Heart left ventricle (tissue), 16 donors: ENCODE results near the gene BRINP1. TPM values are rescaled to one million over a fixed set of nuclear protein-coding genes. Genes with fewer than 3 reads are reported as not detected.

Experiments used
- ATAC-seq, 4 donors: fragments of 200-7000 bp; cut with Tn5 transposase; one replicate each; pipeline ENCODE4 v1.9.1; 2020 to 2022; ENCODE audit warnings: moderate library complexity in 4 of 4, mild to moderate bottlenecking in 3 of 4, moderate number of reproducible peaks in 1 of 4
- DNase-seq, 5 donors: peaks; one replicate each; pipeline ENCODE4 v3.0.0-alpha.2; 2020
- H3K27ac ChIP-seq, 12 donors: fragments of 200-600 bp; sonication (generic) in 4 of 12; one replicate each; pipeline versions ENCODE4 v1.5.0 to v1.8.0; 2016 to 2022; ENCODE audit warnings: mild to moderate bottlenecking in 2 of 12
- H3K27me3 ChIP-seq, 9 donors: fragments of 200-600 bp; sonication (generic) in 2 of 9; one replicate each; pipeline versions ENCODE4 v1.5.1 to v1.8.0; 2016 to 2022; ENCODE audit warnings: mild to moderate bottlenecking in 3 of 9
- H3K36me3 ChIP-seq, 9 donors: fragments of 200-600 bp; sonication (generic) in 2 of 9; one replicate each; pipeline versions ENCODE4 v1.5.0 to v1.8.0; 2018 to 2022; ENCODE audit warnings: mild to moderate bottlenecking in 2 of 9
- H3K4me1 ChIP-seq, 12 donors: fragments of 200-600 bp; sonication (generic) in 4 of 12; one replicate each; pipeline versions ENCODE4 v1.5.0 to v1.8.0; 2016 to 2022; ENCODE audit warnings: mild to moderate bottlenecking in 3 of 12
- H3K4me3 ChIP-seq, 12 donors: fragments of 200-600 bp; sonication (generic) in 4 of 12; one replicate each; pipeline versions ENCODE4 v1.5.0 to v1.8.0; 2017 to 2022; ENCODE audit warnings: mild to moderate bottlenecking in 9 of 12, moderate library complexity in 4 of 12
- H3K9me3 ChIP-seq, 12 donors: fragments of 200-600 bp; sonication (generic) in 4 of 12; one replicate each; pipeline versions ENCODE4 v1.5.0 to v1.8.0; 2016 to 2022; ENCODE audit warnings: mild to moderate bottlenecking in 1 of 12
- CTCF ChIP-seq, 12 donors: fragments of 200-600 bp; sonication (generic) in 4 of 12; IDR thresholded peaks; one replicate each; pipeline versions ENCODE4 v1.5.0 to v1.8.0; 2018 to 2022; ENCODE audit warnings: antibody characterized with exemption in 12 of 12, mild to moderate bottlenecking in 5 of 12
- POLR2A ChIP-seq, 2 donors: fragments of 450-650 bp; IDR thresholded peaks; one replicate each; pipeline ENCODE4 v1.6.1; 2017; ENCODE audit warnings: antibody characterized with exemption in 2 of 2, mild to moderate bottlenecking in 2 of 2, moderate library complexity in 2 of 2
- WGBS, 4 donors: extraction: QIAGEN DNeasy Blood & Tissue Kit in 2 of 4; methylation state at CpG; one replicate each; pipeline versions ENCODE4 v1.1.5 to v1.1.7; 2013 to 2018; 5-methylcytosine and 5-hydroxymethylcytosine counted together
- intact Hi-C, 10 donors: fragments of 100-400 bp; cut with DNase I; formaldehyde crosslinking; loops; one replicate each; pipeline versions ENCODE4 v1.11.1 to v1.14.2; 2022
- polyA plus RNA-seq, 2 donors: library from polyadenylated mRNA; stranded (reverse); fragments of 200-250 nt; gene quantifications; one replicate each; pipeline ENCODE4 v1.2.3, GENCODE V29; 2013
- total RNA-seq, 9 donors: library from RNA; depleted of rRNA in 2 of 9; stranded (reverse); fragments of >200 nt in 2 of 9; fragmentation: NEBNext Ultra II Directional in 3 of 9; extraction: Animal tissue kit (Norgen Biotek cat#: 25700) in 3 of 9; gene quantifications; one replicate each; pipeline versions ENCODE4 v1.1.0 to v1.2.4, GENCODE V29; 2016 to 2023
- donor health status: ischemic (EF 13 %, LVEDD 7.1; RV severe dilation, severe dysfunction).
- donor health status: healthy with polysubstance abuse.
- donor health status: DM: no; HTN: yes; CAD: no.
- donor health status: DM: no; HTN: no; CAD: no.
- donor health status: ischemic (EF 25% LVEDD 6.9; RV normal size, moderate dysfunction).
- donor health status: ischemic (EF 25% LVEDD 5.7; RV mildly dilated, moderate dysfunction).
- donor health status: healthy.
- donor health status: DM: yes; HTN: yes; CAD: no.
- donor health status: ischemic (EF 35%, LVEDD 5.7; RV mildly dilated, moderate dysfunction).
- donor health status: nonischemic (EF 11% LVEDD 7.7; RV severe dilation, severe dysfunction).
- donor health status: DM: yes; HTN: yes; CAD: no.
- donor health status: PGD.
- donor health status: ischemic (EF 29% LVEDD 5.4; RV normal size, mild dysfunction).
- donor health status: nonischemic (EF 23%, LVEDD 6.1; RV moderate dilation, normal function).

The BRINP1 gene
- total and polyA plus RNA-seq, 11 donors = 0.04 to 7.1 (median 0.40) TPM; not detected in 1

DNA sequence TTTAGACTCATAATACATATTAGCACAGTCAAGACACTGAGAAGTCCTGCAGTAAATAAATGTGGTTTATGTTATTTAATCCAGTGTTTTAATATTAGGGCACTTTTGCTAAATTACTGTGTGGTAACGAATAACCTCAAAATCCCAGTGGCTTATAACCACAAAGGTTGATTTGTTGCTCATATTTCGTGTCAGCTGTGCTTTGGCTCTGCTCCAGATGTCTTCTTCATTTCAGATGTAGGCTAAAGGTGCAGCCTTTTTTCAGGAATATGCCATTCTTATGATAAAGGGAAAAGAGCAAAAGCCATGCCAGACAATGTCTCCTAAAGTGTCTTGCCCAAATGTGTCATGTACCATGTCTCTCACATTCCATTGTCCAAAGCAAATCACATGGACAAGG is 144.8 kb downstream of the BRINP1 start:
- H3K4me3 ChIP-seq = no peak overlapping the region
- no peaks in the 10 kb centered on the region for H3K9me3 ChIP-seq
- DNase-seq = no peak
- 66 to 85% (median 69%) methylated on average over 2 of the region's 2 CpGs for WGBS, 4 donors
- ATAC-seq = no peak
- H3K36me3 ChIP-seq = no peaks in the 10 kb centered on the region
- intact Hi-C loops = no loop called here
- no peaks in the 10 kb centered on the region for H3K4me1 ChIP-seq
- H3K27ac ChIP-seq = no peak overlapping the region
- TF ChIP-seq POLR2A (IDR thresholded peaks at IDR 0.05) (no peak), CTCF (IDR thresholded peaks at IDR 0.05) (no peak)
- no peaks in the 10 kb centered on the region for H3K27me3 ChIP-seq

DNA sequence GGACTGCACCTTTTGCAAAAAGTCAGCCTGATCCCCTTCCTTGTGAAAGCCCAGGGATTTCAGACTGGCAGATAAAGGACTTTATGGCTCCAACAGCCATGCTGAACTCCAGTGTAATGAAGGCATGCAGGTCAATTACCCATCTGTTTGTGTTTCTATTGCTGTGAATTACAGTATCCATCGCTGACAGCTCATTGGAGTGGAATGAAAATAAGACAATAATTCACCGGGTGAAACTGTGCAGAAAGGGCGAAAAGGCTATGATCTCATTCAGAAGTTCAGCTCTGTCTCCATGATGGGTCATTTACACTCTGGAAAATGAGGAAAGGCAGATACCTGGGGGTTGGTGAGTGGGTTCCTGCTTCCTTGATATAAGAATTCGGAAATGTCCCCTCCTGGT is 148.0 kb downstream of the BRINP1 start:
- Histone ChIP-seq H3K36me3 (no peaks in the 10 kb centered on the region), H3K4me1 (peaks cover 0 to 3% (median 0%) of the 10 kb centered on the region in 12 donors), H3K9me3 (no peaks in the 10 kb centered on the region), H3K27ac (no peak overlapping the region), H3K27me3 (no peaks in the 10 kb centered on the region), H3K4me3 (no peak overlapping the region)
- WGBS, 4 donors = 82 to 86% (median 85%) methylated on average over 4 of the region's 4 CpGs
- intact Hi-C loops = no loop called here
- TF ChIP-seq CTCF (IDR thresholded peaks at IDR 0.05) (no peak), POLR2A (IDR thresholded peaks at IDR 0.05) (no peak)
- DNase-seq = no peak
- no peak for ATAC-seq

GRCh38 chr9:119218293-119218692 is 150.9 kb downstream of the BRINP1 start:
- intact Hi-C loops = no loop called here
- WGBS, 4 donors = 59 to 78% (median 73%) methylated on average over 7 of the region's 7 CpGs
- TF ChIP-seq POLR2A (IDR thresholded peaks at IDR 0.05) (no peak), CTCF (IDR thresholded peaks at IDR 0.05) (no peak)
- H3K27ac ChIP-seq = no peak overlapping the region
- no peak for DNase-seq
- H3K4me1 ChIP-seq = peaks cover 0 to 7% (median 0%) of the 10 kb centered on the region in 12 donors
- no peaks in the 10 kb centered on the region for H3K27me3 ChIP-seq
- no peak for ATAC-seq
- no peaks in the 10 kb centered on the region for H3K9me3 ChIP-seq
- H3K4me3 ChIP-seq = no peak overlapping the region
- no peaks in the 10 kb centered on the region for H3K36me3 ChIP-seq

GRCh38 chr9:119216651-119217331 is 152.4 kb downstream of the BRINP1 start:
- H3K36me3 ChIP-seq = no peaks in the 10 kb centered on the region
- H3K27me3 ChIP-seq = no peaks in the 10 kb centered on the region
- peak overlapping the region in 1 of 12 donors; percentile 11 for H3K27ac ChIP-seq
- no peak for TF ChIP-seq POLR2A (IDR thresholded peaks at IDR 0.05)
- TF ChIP-seq CTCF (IDR thresholded peaks at IDR 0.05) = no peak
- H3K4me1 ChIP-seq = peaks cover 0 to 7% (median 0%) of the 10 kb centered on the region in 12 donors
- no peaks in the 10 kb centered on the region for H3K9me3 ChIP-seq
- 50 to 72% (median 64%) methylated on average over 8 of the region's 8 CpGs for WGBS, 4 donors
- ATAC-seq = peak in 2 of 4 donors; percentile 48 to 59
- no peak overlapping the region for H3K4me3 ChIP-seq
- DNase-seq = peak in 4 of 5 donors; percentile 26 to 39 (median 36)
- intact Hi-C loops = no loop called here
